Lower lobe of right lung (tissue), 2 donors: ENCODE results near the gene MAP3K2. TPM values are rescaled to one million over a fixed set of nuclear protein-coding genes. Genes with fewer than 3 reads are reported as not detected.

Source experiments
- ATAC-seq, 2 donors: fragments of 200-7000 bp; cut with Tn5 transposase; one replicate each; pipeline ENCODE4 v1.9.1; 2020 to 2022; ENCODE audit warnings: mild to moderate bottlenecking in 2 of 2, moderate library complexity in 2 of 2
- DNase-seq: peaks from one replicate; pipeline ENCODE4 v3.0.0-alpha.2; 2020
- H3K27ac ChIP-seq: fragments of 200-600 bp; one replicate; pipeline ENCODE4 v1.8.0; 2022
- H3K27me3 ChIP-seq: fragments of 200-600 bp; one replicate; pipeline ENCODE4 v1.8.0; 2022; ENCODE audit warnings: low read depth
- H3K36me3 ChIP-seq: fragments of 200-600 bp; one replicate; pipeline ENCODE4 v1.8.0; 2022; ENCODE audit warnings: mild to moderate bottlenecking
- H3K4me1 ChIP-seq: fragments of 200-600 bp; one replicate; pipeline ENCODE4 v1.8.0; 2022
- H3K4me3 ChIP-seq: fragments of 200-600 bp; one replicate; pipeline ENCODE4 v1.8.0; 2022; ENCODE audit warnings: mild to moderate bottlenecking
- H3K9me3 ChIP-seq: fragments of 200-600 bp; one replicate; pipeline ENCODE4 v1.8.0; 2022
- intact Hi-C: fragments of 100-400 bp; cut with DNase I; formaldehyde crosslinking; loops from one replicate; pipeline ENCODE4 v1.11.0; 2022
- total RNA-seq: library from RNA; stranded (reverse); fragmentation: NEBNext Ultra II Directional; extraction: Animal tissue kit (Norgen Biotek cat#: 25700); gene quantifications from one replicate; pipeline ENCODE4 v1.2.1, GENCODE V29; 2021
- TF ChIP-seq, protein P1 (sequence below): fragments of 200-600 bp; IDR thresholded peaks from one replicate; pipeline ENCODE4 v1.8.0; 2022; ENCODE audit warnings: antibody characterized with exemption, mild to moderate bottlenecking
- donor health status: DM: no; HTN: yes; CAD: no; lungs with severe emphysema.

Gene MAP3K2
- total RNA-seq, 1 donor from 2014 or later: 78.4 TPM

DNA sequence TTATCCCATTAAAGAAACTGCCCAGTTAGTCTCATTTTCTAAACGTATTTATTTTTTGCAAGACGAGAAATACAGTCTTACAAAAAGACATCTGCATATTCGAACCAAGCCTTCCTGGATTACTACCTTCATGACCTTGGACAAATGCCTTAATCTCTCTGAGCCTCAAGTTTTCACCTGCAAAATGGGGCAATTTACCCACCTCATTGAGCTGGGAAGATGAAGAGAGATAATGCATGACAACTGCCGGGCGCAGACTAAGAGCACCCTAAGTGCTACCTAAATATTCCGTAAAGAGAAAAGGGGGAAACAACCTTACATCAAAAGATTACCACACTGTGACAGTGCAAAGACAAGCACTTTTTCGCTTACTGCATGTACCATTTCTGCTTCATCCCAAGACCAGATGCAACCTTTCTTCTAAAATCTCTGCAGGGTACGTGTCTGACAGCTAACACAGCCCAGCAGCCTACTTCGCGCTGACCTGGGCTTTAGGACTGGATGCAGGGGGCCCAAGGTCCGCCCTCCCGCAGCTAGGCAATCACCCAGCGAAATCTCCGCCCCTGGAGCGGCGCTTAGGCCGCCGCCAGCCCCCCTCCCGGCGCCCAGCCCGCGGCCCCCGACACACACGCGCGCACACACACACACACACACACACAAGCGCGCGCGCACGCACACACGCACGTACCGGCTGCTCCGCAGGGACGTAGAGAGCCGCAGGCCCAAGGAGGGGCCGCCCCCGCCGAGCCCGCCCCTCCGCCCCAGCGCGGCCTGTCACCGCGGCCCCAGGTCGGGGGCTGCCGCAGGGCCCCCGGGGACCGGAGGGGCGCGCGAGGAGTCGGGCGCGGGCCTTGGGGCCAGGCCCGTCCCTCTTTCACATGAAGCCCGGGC is 766 bp downstream of the MAP3K2 start:
- DNase-seq (peak; percentile 93), ATAC-seq (peak; percentile 93 to 95)
- Histone ChIP-seq H3K9me3 (no peaks in the 10 kb centered on the region), H3K27ac (peak overlapping the region; percentile 100), H3K27me3 (no peaks in the 10 kb centered on the region), H3K4me1 (peaks cover 46% of the 10 kb centered on the region), H3K4me3 (peak overlapping the region; percentile 85), H3K36me3 (no peaks in the 10 kb centered on the region)
- intact Hi-C loops: no loop called here
- TF ChIP-seq, protein P1, sequence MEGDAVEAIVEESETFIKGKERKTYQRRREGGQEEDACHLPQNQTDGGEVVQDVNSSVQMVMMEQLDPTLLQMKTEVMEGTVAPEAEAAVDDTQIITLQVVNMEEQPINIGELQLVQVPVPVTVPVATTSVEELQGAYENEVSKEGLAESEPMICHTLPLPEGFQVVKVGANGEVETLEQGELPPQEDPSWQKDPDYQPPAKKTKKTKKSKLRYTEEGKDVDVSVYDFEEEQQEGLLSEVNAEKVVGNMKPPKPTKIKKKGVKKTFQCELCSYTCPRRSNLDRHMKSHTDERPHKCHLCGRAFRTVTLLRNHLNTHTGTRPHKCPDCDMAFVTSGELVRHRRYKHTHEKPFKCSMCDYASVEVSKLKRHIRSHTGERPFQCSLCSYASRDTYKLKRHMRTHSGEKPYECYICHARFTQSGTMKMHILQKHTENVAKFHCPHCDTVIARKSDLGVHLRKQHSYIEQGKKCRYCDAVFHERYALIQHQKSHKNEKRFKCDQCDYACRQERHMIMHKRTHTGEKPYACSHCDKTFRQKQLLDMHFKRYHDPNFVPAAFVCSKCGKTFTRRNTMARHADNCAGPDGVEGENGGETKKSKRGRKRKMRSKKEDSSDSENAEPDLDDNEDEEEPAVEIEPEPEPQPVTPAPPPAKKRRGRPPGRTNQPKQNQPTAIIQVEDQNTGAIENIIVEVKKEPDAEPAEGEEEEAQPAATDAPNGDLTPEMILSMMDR: no peak

DNA sequence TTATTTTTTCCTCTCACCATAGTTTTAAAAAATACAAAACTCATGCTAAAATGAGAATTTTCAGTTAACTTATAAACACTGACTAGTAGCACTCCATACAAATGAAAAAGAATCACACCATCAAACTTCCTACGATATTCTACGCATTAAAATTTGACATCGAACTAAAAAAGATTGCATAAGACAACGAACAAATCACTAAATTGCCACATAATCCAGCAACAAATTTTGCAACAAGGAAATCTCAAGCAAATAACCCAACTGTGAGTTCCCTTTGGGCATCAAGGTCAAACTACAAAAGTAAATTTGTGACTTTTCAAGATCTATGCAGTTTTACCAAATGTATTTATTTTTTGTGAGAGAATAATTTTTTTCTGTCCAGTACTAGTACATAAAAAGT is 1.5 kb downstream of the MAP3K2 start:
- ATAC-seq: no peak
- peak overlapping the region; percentile 85 for H3K4me3 ChIP-seq
- no peaks in the 10 kb centered on the region for H3K36me3 ChIP-seq
- H3K27ac ChIP-seq: peak overlapping the region; percentile 100
- no peak for DNase-seq
- H3K9me3 ChIP-seq: no peaks in the 10 kb centered on the region
- peaks cover 48% of the 10 kb centered on the region for H3K4me1 ChIP-seq
- H3K27me3 ChIP-seq: no peaks in the 10 kb centered on the region
- TF ChIP-seq, protein P1: no peak
- intact Hi-C loops: no loop called here

DNA sequence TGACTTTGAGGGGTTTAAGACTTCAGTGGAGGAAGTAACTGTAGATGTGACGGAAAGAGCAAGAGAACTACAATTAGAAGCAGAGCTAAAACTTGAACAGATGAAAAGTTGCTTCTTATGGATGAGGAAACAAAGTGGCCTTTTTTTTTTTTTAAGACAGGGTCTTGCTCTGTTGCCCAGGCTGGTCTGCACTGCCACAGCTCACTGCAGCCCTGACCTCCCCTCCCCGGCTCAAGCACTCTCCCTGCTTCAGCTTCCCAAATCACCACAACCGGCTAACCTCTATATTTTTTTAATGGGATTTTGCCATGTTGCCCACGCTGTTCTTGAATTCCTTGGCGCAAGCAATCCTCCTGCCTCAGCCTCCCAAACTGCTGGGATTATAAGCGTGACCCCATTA is 3.2 kb downstream of the MAP3K2 start:
- Histone ChIP-seq H3K27ac (no peak overlapping the region), H3K4me1 (peaks cover 58% of the 10 kb centered on the region)

DNA sequence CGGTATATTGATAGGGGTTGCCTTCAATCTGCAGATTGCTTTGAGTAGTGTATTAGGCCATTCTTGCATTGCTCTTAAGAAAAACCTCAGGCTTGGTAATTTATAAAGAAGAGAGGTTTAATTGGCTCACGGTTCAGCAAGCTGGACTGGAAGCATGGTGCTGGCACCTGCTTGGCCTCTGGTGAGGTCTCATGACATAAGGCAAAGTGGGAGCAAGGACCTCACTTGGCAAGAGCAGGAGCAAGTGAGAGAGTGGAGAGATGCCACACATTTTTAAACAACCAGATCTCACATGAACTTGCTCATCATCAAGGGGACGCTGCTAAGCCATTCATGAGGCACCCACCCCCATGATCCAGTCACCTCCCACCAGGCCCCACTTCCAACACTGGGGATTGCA is 4.9 kb downstream of the MAP3K2 start:
- intact Hi-C loops: no loop called here

More for the DNA sequence above, 3.2 kb downstream of the MAP3K2 start:
- ATAC-seq (no peak), DNase-seq (no peak)
- intact Hi-C loops: no loop called here
- H3K4me3 ChIP-seq: no peak overlapping the region
- H3K36me3 ChIP-seq: no peaks in the 10 kb centered on the region
- no peaks in the 10 kb centered on the region for H3K27me3 ChIP-seq
- TF ChIP-seq, protein P1: no peak
- H3K9me3 ChIP-seq: no peaks in the 10 kb centered on the region

DNA sequence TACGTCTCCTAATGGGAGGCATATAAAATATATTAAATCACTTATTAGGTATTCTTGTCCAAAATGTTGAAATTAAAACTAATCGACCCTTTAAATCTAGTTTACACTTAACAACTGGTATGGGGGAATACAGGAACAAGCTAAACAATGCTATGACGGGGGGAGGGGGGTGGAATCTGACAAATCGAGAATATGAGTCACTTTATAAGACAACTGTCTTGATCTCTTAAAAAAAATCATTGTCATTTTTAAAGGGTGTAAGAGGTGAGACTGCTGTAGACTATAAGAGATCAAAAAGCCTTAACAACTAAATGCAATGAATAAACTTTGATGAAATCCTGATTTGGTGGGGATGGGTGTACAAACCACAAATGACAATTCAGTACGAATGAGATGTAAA is 6.0 kb downstream of the MAP3K2 start:
- no peaks in the 10 kb centered on the region for H3K36me3 ChIP-seq
- ATAC-seq (no peak), DNase-seq (no peak)
- H3K27me3 ChIP-seq: no peaks in the 10 kb centered on the region
- H3K27ac ChIP-seq: no peak overlapping the region
- H3K9me3 ChIP-seq: no peaks in the 10 kb centered on the region
- TF ChIP-seq, protein P1: no peak
- H3K4me3 ChIP-seq: no peak overlapping the region
- H3K4me1 ChIP-seq: peaks cover 47% of the 10 kb centered on the region
- intact Hi-C loops: no loop called here

More for the DNA sequence above, 4.9 kb downstream of the MAP3K2 start:
- no peaks in the 10 kb centered on the region for H3K36me3 ChIP-seq
- ATAC-seq: no peak
- TF ChIP-seq, protein P1: no peak
- no peaks in the 10 kb centered on the region for H3K9me3 ChIP-seq
- H3K4me1 ChIP-seq: peaks cover 46% of the 10 kb centered on the region
- no peak for DNase-seq
- no peak overlapping the region for H3K27ac ChIP-seq
- H3K4me3 ChIP-seq: no peak overlapping the region
- H3K27me3 ChIP-seq: no peaks in the 10 kb centered on the region
